Caco-2 (cell line): Measurements from ENCODE around the gene PSMD13. TPM values are rescaled to one million over a fixed set of nuclear protein-coding genes. Genes with fewer than 3 reads are reported as not detected.
A peak's percentile ranks its signal among the peaks of the same experiment; 100 is the strongest.

Source experiments
- BruUV-seq: library from RNA; stranded (reverse); fragments of 400-500 nt; replicated peaks from 2 replicates; lab custom pipeline; 2021; lab: Mats Ljungman, UMichigan
- CTCF ChIA-PET: fragments of 300-600 bp; sonication (Branson Sonifier 250); formaldehyde crosslinking; loops from one replicate; lab custom pipeline; 2022; ENCODE audit warnings: antibody characterized with exemption; lab: Charles Lee
- POLR2A ChIA-PET: fragments of 300-600 bp; sonication (Branson Sonifier 250); formaldehyde crosslinking; loops from one replicate; lab custom pipeline; 2022; ENCODE audit warnings: antibody characterized with exemption; lab: Charles Lee
- DNase-seq, 2 experiments: peaks; one replicate each; pipeline versions ENCODE4 v3.0.0 to v3.0.0-alpha.2; 2020 to 2022
- H3K27me3 ChIP-seq: replicated peaks from 2 replicates; pipeline ENCODE4 v1.6.0; 2011; ENCODE audit warnings: low read length; ENCODE audit not compliant: control insufficient read depth, insufficient read depth
- H3K36me3 ChIP-seq: 2 replicates; pipeline ENCODE4 v1.5.1; 2011; ENCODE audit warnings: low read length; ENCODE audit not compliant: control insufficient read depth, insufficient read depth
- H3K4me1 ChIP-seq: fragments of 250-450 bp; sonication (Bioruptor Pico); 2 replicates; pipeline ENCODE4 v1.5.1; 2020; ENCODE audit warnings: mild to moderate bottlenecking
- H3K4me3 ChIP-seq: 2 replicates; pipeline ENCODE4 v1.5.1; 2011; ENCODE audit warnings: low read depth, mild to moderate bottlenecking, control low read depth, low read length
- H3K9me3 ChIP-seq: fragments of 250-450 bp; sonication (Bioruptor Pico); 2 replicates; pipeline ENCODE4 v1.5.1; 2020; ENCODE audit warnings: mild to moderate bottlenecking, moderate library complexity
- H3K27ac Mint-ChIP-seq: one replicate; pipeline ENCODE4 v1.8.0; 2022; ENCODE audit warnings: mixed read lengths; ENCODE audit not compliant: unreplicated experiment
- H3K27me3 Mint-ChIP-seq: one replicate; pipeline ENCODE4 v1.8.0; 2022; ENCODE audit warnings: mixed read lengths; ENCODE audit not compliant: insufficient read depth, unreplicated experiment
- H3K36me3 Mint-ChIP-seq: one replicate; pipeline ENCODE4 v1.8.0; 2022; ENCODE audit warnings: mild to moderate bottlenecking, mixed read lengths; ENCODE audit not compliant: insufficient read depth, unreplicated experiment
- H3K4me1 Mint-ChIP-seq: one replicate; pipeline ENCODE4 v1.8.0; 2022; ENCODE audit warnings: low read depth, mixed read lengths; ENCODE audit not compliant: unreplicated experiment
- H3K4me3 Mint-ChIP-seq: one replicate; pipeline ENCODE4 v1.8.0; 2022; ENCODE audit warnings: mild to moderate bottlenecking, moderate library complexity, mixed read lengths; ENCODE audit not compliant: unreplicated experiment
- H3K9me3 Mint-ChIP-seq: one replicate; pipeline ENCODE4 v1.8.0; 2022; ENCODE audit warnings: mixed read lengths; ENCODE audit not compliant: unreplicated experiment
- intact Hi-C: fragments of 100-400 bp; cut with micrococcal nuclease; formaldehyde crosslinking; loops from one replicate; pipeline ENCODE4 v1.10.0; 2022; ENCODE audit not compliant: unreplicated experiment
- total RNA-seq: library from RNA; stranded (reverse); gene quantifications from 2 replicates; pipeline ENCODE4 v1.2.3, GENCODE V29; 2022
- TF ChIP-seq, protein P1 (sequence below), 2 experiments: fragments of 200-600 bp in 1 of 2; IDR thresholded peaks; 1 replicate in 1 of 2; 2 replicates in 1 of 2; pipeline versions ENCODE4 v1.5.1 to v1.8.0; 2011 to 2022; ENCODE audit warnings: antibody characterized with exemption in 1 of 2, control low read depth in 1 of 2, inconsistent platforms in 1 of 2, low read depth in 1 of 2, low read length in 1 of 2, mild to moderate bottlenecking in 1 of 2, moderate library complexity in 1 of 2; ENCODE audit not compliant: insufficient read depth in 1 of 2, severe bottlenecking in 1 of 2, unreplicated experiment in 1 of 2

Gene PSMD13
- total RNA-seq, 1 experiment from 2014 or later, result 172 TPM

DNA sequence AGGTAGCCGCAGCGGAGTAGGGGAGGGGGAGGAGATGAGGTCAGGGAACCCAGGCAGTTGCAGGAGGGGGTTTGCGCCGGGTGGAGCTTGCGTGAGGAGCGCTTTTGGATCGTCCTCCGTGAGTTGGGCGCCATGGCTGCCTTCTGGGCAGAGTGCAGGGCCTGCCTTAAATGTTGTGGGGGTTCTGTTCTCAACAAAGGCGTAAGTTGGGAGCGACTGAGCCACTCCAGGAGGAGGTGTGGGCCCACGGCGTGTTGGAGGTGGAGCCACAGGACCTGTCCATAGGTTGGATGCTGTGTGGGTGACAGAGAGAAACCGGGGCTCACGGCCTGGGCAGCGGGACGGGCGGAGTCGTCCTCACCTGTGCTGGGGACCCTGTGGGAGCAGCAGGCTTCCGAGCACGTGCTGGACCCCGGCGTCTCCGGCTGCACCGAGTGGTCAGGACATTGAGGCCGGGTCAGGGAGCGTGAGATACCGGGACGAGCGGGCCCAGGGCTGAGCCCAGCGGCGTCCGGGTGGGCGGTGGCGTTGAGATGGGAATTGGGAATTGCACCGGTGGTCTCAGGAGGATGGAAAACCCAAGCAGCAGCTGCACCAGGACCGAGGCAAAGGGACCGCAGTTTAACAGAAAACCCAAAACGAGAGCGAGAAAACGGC, 51.2 kb downstream of the PSMD13 start:
- H3K27me3 ChIP-seq, result no peaks in the 10 kb centered on the region
- TF ChIP-seq, protein P1, sequence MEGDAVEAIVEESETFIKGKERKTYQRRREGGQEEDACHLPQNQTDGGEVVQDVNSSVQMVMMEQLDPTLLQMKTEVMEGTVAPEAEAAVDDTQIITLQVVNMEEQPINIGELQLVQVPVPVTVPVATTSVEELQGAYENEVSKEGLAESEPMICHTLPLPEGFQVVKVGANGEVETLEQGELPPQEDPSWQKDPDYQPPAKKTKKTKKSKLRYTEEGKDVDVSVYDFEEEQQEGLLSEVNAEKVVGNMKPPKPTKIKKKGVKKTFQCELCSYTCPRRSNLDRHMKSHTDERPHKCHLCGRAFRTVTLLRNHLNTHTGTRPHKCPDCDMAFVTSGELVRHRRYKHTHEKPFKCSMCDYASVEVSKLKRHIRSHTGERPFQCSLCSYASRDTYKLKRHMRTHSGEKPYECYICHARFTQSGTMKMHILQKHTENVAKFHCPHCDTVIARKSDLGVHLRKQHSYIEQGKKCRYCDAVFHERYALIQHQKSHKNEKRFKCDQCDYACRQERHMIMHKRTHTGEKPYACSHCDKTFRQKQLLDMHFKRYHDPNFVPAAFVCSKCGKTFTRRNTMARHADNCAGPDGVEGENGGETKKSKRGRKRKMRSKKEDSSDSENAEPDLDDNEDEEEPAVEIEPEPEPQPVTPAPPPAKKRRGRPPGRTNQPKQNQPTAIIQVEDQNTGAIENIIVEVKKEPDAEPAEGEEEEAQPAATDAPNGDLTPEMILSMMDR (IDR thresholded peaks at IDR 0.05; ENCODE audit: insufficient read depth in 1 of 2, low read depth in 1 of 2, low read length in 1 of 2, severe bottlenecking in 1 of 2, unreplicated experiment in 1 of 2), result no peak
- Mint-ChIP-seq H3K36me3 (peaks cover 17% of the 10 kb centered on the region), H3K27me3 (peaks cover 1% of the 10 kb centered on the region), H3K9me3 (no peaks in the 10 kb centered on the region), H3K4me1 (peaks cover 7% of the 10 kb centered on the region), H3K27ac (peak overlapping the region; percentile 93), H3K4me3 (peak overlapping the region; percentile 98)
- no peaks in the 10 kb centered on the region for H3K9me3 ChIP-seq
- peaks cover 7% of the 10 kb centered on the region for H3K4me1 ChIP-seq
- CTCF ChIA-PET, result interaction anchor here (0.9 to 1.1 kb wide), 2 partner anchors 160 to 163 kb away, joined by 3 to 7 read pairs; no protein-coding TSS in a partner anchor
- TSS peak; percentile 79 for BruUV-seq
- no peaks in the 10 kb centered on the region for H3K36me3 ChIP-seq
- intact Hi-C loops, result no loop called here
- DNase-seq, result peak; percentile 40 to 51
- POLR2A ChIA-PET, result interaction anchor here (0.8 to 1.3 kb wide), 2 partner anchors 81 to 219 kb away, joined by 3 read pairs; partner anchors contain the start of genes BET1L and RIC8A
- peak overlapping the region; percentile 51 for H3K4me3 ChIP-seq

DNA sequence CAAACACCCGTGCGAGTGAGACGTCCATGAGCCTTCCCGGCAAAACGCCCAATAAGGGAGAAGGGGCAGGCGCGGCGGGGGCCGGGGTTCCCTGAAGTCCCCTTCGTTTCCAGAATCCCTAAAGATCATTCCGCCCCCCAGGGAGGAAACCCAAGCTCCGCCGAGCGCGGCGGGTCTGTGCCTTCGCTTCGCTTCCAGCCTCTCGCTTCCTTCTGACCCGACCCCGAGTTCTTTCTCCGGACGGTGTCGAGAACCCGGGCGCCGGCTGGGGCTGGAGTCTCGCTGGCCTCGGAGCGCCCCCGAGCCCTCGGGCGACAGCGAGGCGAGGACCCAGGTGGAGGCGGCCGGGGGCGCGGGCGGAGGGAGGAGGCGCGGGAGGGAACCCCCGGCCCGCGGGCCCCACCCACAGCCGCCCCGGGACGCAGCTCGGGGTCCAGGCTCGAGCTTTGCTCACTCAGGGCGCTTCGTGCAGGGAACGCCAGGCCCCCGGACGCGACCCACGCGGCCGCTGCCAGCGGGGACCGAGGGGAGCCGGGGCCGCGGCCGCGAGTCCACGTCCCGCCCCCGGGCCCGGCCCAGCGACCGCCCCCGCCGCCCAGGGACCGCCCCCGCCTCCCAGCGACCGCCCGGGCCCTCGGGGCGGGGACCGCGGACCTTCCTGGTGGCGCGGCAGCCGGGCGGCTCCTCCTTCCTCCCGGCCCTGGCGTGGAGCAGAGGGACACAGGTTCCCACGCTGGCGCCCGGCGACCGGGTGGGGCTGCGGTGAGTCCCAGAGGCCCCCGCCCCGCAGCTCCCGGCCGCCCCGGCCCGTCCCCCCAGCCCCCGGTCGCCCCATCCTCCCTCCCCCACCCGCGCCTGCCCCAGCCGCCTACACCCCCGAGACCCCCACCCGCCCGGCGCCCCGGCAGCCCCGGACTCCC, 52.0 kb downstream of the PSMD13 start, which contains the start of gene PGGHG:
Gene PGGHG, plus strand, starts transcription at position 649 of the 920 bp plus-strand sequence. CDS start 691 bp downstream, outside the sequence.
- CTCF ChIA-PET, result interaction anchor here (0.9 kb wide), 1 partner anchor 160 kb away, joined by 3 read pairs; no protein-coding TSS in a partner anchor

More for the DNA sequence above, 52.0 kb downstream of the PSMD13 start, which contains the start of gene PGGHG:
- Mint-ChIP-seq H3K9me3 (no peaks in the 10 kb centered on the region), H3K4me3 (peak within 1 kb of the TSS; percentile 98), H3K36me3 (peaks cover 21% of the 10 kb centered on the region), H3K27me3 (no peaks in the 10 kb centered on the region), H3K27ac (peak within 1 kb of the TSS; percentile 93), H3K4me1 (peaks cover 7% of the 10 kb centered on the region)
- Histone ChIP-seq H3K27me3 (no peaks in the 10 kb centered on the region), H3K36me3 (no peaks in the 10 kb centered on the region), H3K9me3 (no peaks in the 10 kb centered on the region), H3K4me1 (peaks cover 7% of the 10 kb centered on the region), H3K4me3 (peak within 1 kb of the TSS; percentile 51)
- POLR2A ChIA-PET, result interaction anchor here (1.3 kb wide), 1 partner anchor 82 kb away, joined by 3 read pairs; the partner anchor contains the start of genes BET1L and RIC8A
- intact Hi-C loops, result no loop called here
- TF ChIP-seq, protein P1 (IDR thresholded peaks at IDR 0.05; ENCODE audit: insufficient read depth in 1 of 2, low read depth in 1 of 2, low read length in 1 of 2, severe bottlenecking in 1 of 2, unreplicated experiment in 1 of 2), result no peak
- DNase-seq, result peak; percentile 74 to 84
- no TSS peak for BruUV-seq
